H9 (cell line): ENCODE measurements around the gene CCDC88C. TPM values are rescaled to one million over a fixed set of nuclear protein-coding genes. Genes with fewer than 3 reads are reported as not detected.

Experiments
- DNase-seq: peaks from one replicate; pipeline ENCODE4 v3.0.0-alpha.2; 2017
- H2AFZ ChIP-seq: one replicate; pipeline ENCODE4 v1.6.1; 2013; ENCODE audit warnings: mild to moderate bottlenecking, low read length, control low read depth, moderate library complexity
- H2AK5ac ChIP-seq: 2 replicates; pipeline ENCODE4 v1.6.1; 2013; ENCODE audit warnings: low read length, control low read depth, mixed read lengths; ENCODE audit not compliant: insufficient read length
- H2BK120ac ChIP-seq: one replicate; pipeline ENCODE4 v1.6.1; 2013; ENCODE audit warnings: low read depth, mild to moderate bottlenecking, low read length, control low read depth, inconsistent platforms; ENCODE audit not compliant: poor library complexity, severe bottlenecking
- H2BK12ac ChIP-seq: 2 replicates; pipeline ENCODE4 v1.6.1; 2013; ENCODE audit warnings: low read length, control low read depth, mixed read lengths, low read depth; ENCODE audit not compliant: insufficient read length
- H2BK15ac ChIP-seq: 2 replicates; pipeline ENCODE4 v1.6.1; 2013; ENCODE audit warnings: low read depth, low read length, control low read depth
- H2BK20ac ChIP-seq: one replicate; pipeline ENCODE4 v1.6.1; 2013; ENCODE audit warnings: low read depth, mild to moderate bottlenecking, low read length, control low read depth, inconsistent platforms; ENCODE audit not compliant: poor library complexity, severe bottlenecking
- H2BK5ac ChIP-seq: 2 replicates; pipeline ENCODE4 v1.6.1; 2013; ENCODE audit warnings: low read length, control low read depth, mixed read lengths; ENCODE audit not compliant: insufficient read length
- H3K14ac ChIP-seq: 2 replicates; pipeline ENCODE4 v1.6.1; 2013; ENCODE audit warnings: low read length, control low read depth; ENCODE audit not compliant: insufficient read depth
- H3K18ac ChIP-seq: 2 replicates; pipeline ENCODE4 v1.6.1; 2013; ENCODE audit warnings: low read depth, mild to moderate bottlenecking, mixed read lengths, low read length, control low read depth; ENCODE audit not compliant: insufficient read length
- H3K23ac ChIP-seq: 2 replicates; pipeline ENCODE4 v1.6.1; 2013; ENCODE audit warnings: low read length, control low read depth, mixed read lengths, low read depth; ENCODE audit not compliant: insufficient read length
- H3K23me2 ChIP-seq: 2 replicates; pipeline ENCODE4 v1.6.1; 2013; ENCODE audit warnings: low read depth, mild to moderate bottlenecking, mixed read lengths, low read length, control low read depth; ENCODE audit not compliant: insufficient read length, poor library complexity, severe bottlenecking
- H3K27ac ChIP-seq: 2 replicates; pipeline ENCODE4 v1.5.1; 2013; ENCODE audit warnings: low read length, control low read depth, mixed read lengths, low read depth; ENCODE audit not compliant: insufficient read length
- H3K27me3 ChIP-seq: 2 replicates; pipeline ENCODE4 v1.6.1; 2013; ENCODE audit warnings: low read length, control low read depth, inconsistent platforms; ENCODE audit not compliant: insufficient read depth
- H3K4ac ChIP-seq: 2 replicates; pipeline ENCODE4 v1.6.1; 2013; ENCODE audit warnings: low read depth, mild to moderate bottlenecking, control low read depth, inconsistent platforms, low read length, moderate library complexity
- H3K4me1 ChIP-seq: 2 replicates; pipeline ENCODE4 v1.6.1; 2013; ENCODE audit warnings: low read length, control low read depth, inconsistent platforms; ENCODE audit not compliant: insufficient read depth
- H3K4me2 ChIP-seq: 2 replicates; pipeline ENCODE4 v1.6.1; 2013; ENCODE audit warnings: low read length, control low read depth, mixed read lengths; ENCODE audit not compliant: insufficient read length, insufficient read depth
- H3K56ac ChIP-seq: 2 replicates; pipeline ENCODE4 v1.6.1; 2013; ENCODE audit warnings: low read depth, mild to moderate bottlenecking, mixed read lengths, low read length, control low read depth; ENCODE audit not compliant: insufficient read length
- H3K79me1 ChIP-seq: 2 replicates; pipeline ENCODE4 v1.6.1; 2013; ENCODE audit warnings: low read depth, mild to moderate bottlenecking, moderate library complexity, low read length, control low read depth, inconsistent platforms; ENCODE audit not compliant: insufficient read depth, poor library complexity, severe bottlenecking
- H3K79me2 ChIP-seq: 2 replicates; pipeline ENCODE4 v1.6.1; 2013; ENCODE audit warnings: low read length, control low read depth, inconsistent platforms; ENCODE audit not compliant: insufficient read depth
- H3K9ac ChIP-seq: 2 replicates; pipeline ENCODE4 v1.6.1; 2013; ENCODE audit warnings: low read length, control low read depth, mixed read lengths; ENCODE audit not compliant: insufficient read length; ENCODE audit errors: extremely low read depth
- H3K9me3 ChIP-seq: one replicate; pipeline ENCODE4 v1.6.1; 2013; ENCODE audit warnings: low read depth, low read length, inconsistent platforms; ENCODE audit not compliant: control insufficient read depth
- H3T11ph ChIP-seq: one replicate; pipeline ENCODE4 v1.6.1; 2013; ENCODE audit warnings: mild to moderate bottlenecking, low read length, control low read depth, inconsistent platforms
- H4K20me1 ChIP-seq: one replicate; pipeline ENCODE4 v1.6.1; 2013; ENCODE audit not compliant: control insufficient read depth, insufficient read length, insufficient read depth
- H4K5ac ChIP-seq: 2 replicates; pipeline ENCODE4 v1.6.1; 2013; ENCODE audit warnings: low read depth, mild to moderate bottlenecking, mixed read lengths, low read length, control low read depth; ENCODE audit not compliant: insufficient read length
- H4K8ac ChIP-seq: replicated peaks from 2 replicates; pipeline ENCODE4 v1.6.1; 2013; ENCODE audit warnings: low read length, control low read depth, mixed read lengths, low read depth; ENCODE audit not compliant: insufficient read length
- H4K91ac ChIP-seq: 2 replicates; pipeline ENCODE4 v1.6.1; 2013; ENCODE audit warnings: low read depth, mild to moderate bottlenecking, moderate library complexity, mixed read lengths, low read length, control low read depth; ENCODE audit not compliant: insufficient read length
- H3K27ac Mint-ChIP-seq, 3 experiments: 2 replicates in 2 of 3; 3 replicates in 1 of 3; pipeline ENCODE4 v1.8.0; 2020 to 2021; ENCODE audit warnings: mixed read lengths in 3 of 3, mild to moderate bottlenecking in 1 of 3, moderate library complexity in 1 of 3
- H3K27me3 Mint-ChIP-seq: 2 replicates; pipeline ENCODE4 v1.8.0; 2021; ENCODE audit warnings: low read depth, mild to moderate bottlenecking, moderate library complexity, mixed read lengths
- H3K36me3 Mint-ChIP-seq, 3 experiments: 2 replicates in 2 of 3; 3 replicates in 1 of 3; pipeline ENCODE4 v1.8.0; 2020 to 2021; ENCODE audit warnings: low read depth in 3 of 3, mixed read lengths in 3 of 3; ENCODE audit not compliant: insufficient read depth in 1 of 3
- H3K4me1 Mint-ChIP-seq, 2 experiments: 2 replicates each; pipeline ENCODE4 v1.8.0; 2020; ENCODE audit warnings: mixed read lengths in 2 of 2
- H3K4me3 Mint-ChIP-seq, 2 experiments: 2 replicates in 1 of 2; 3 replicates in 1 of 2; pipeline ENCODE4 v1.8.0; 2020 to 2021; ENCODE audit warnings: mild to moderate bottlenecking in 2 of 2, mixed read lengths in 2 of 2, moderate library complexity in 1 of 2
- H3K9me3 Mint-ChIP-seq, 2 experiments: 2 replicates in 1 of 2; 3 replicates in 1 of 2; pipeline ENCODE4 v1.8.0; 2020; ENCODE audit warnings: mild to moderate bottlenecking in 2 of 2, mixed read lengths in 2 of 2, moderate library complexity in 1 of 2
- CTCF ChIP-seq: fragments of 200-600 bp; sonication (generic); conservative IDR thresholded peaks from 3 replicates; pipeline ENCODE4 v1.8.0; 2021; ENCODE audit warnings: antibody characterized with exemption, mild to moderate bottlenecking
- WGBS: extraction: QIAGEN DNeasy Blood & Tissue Kit; methylation state at CpG from one replicate; pipeline ENCODE4 v1.1.7; 2013; ENCODE audit warnings: missing lambda C conversion rate, low lambda C conversion rate, mixed read lengths; ENCODE audit not compliant: insufficient read length; ENCODE audit errors: extremely low coverage; 5-methylcytosine and 5-hydroxymethylcytosine counted together
- total RNA-seq: library from RNA; stranded (reverse); gene quantifications from 2 replicates; pipeline ENCODE4 v1.2.1, GENCODE V29; 2021

The CCDC88C gene
- total RNA-seq, 1 experiment from 2014 or later, result 52.4 TPM

GRCh38 chr14:91289464-91289863, 128.2 kb downstream of the CCDC88C start:
- Mint-ChIP-seq H3K4me3 (no peak overlapping the region), H3K9me3 (no peaks in the 10 kb centered on the region), H3K36me3 (peaks cover 20 to 77% (median 42%) of the 10 kb centered on the region in 3 experiments; a peak in 6 of 7 replicates), H3K4me1 (peaks cover 0 to 3% of the 10 kb centered on the region in 2 experiments; a peak in 1 of 4 replicates), H3K27me3 (no peaks in the 10 kb centered on the region), H3K27ac (no peak overlapping the region)
- Histone ChIP-seq H3K23ac (no peak overlapping the region), H4K8ac (no peak overlapping the region), H3K23me2 (no peaks in the 10 kb centered on the region), H2AK5ac (no peak overlapping the region), H3K27me3 (no peaks in the 10 kb centered on the region), H4K91ac (no peak overlapping the region), H3T11ph (no peak overlapping the region), H3K4ac (no peak overlapping the region), H3K4me2 (no peak overlapping the region), H3K4me1 (no peaks in the 10 kb centered on the region), H3K9me3 (no peaks in the 10 kb centered on the region), H3K79me1 (no peaks in the 10 kb centered on the region), H3K27ac (no peak overlapping the region), H3K18ac (no peak overlapping the region), H4K5ac (no peak overlapping the region), H2BK20ac (no peak overlapping the region), H4K20me1 (peaks cover 2% of the 10 kb centered on the region), H3K9ac (no peak overlapping the region), H2AFZ (no peak overlapping the region), H3K14ac (no peak overlapping the region), H2BK12ac (no peak overlapping the region), H2BK15ac (no peak overlapping the region), H3K56ac (no peak overlapping the region), H3K79me2 (no peaks in the 10 kb centered on the region), H2BK120ac (no peak overlapping the region), H2BK5ac (no peak overlapping the region)
- WGBS, result no CpG with 5 or more reads among the region's 4 CpGs
- no peak for TF ChIP-seq CTCF
- DNase-seq, result no peak
